Vagina (tissue), 2 donors: ENCODE data around the gene SRXN1.

Source experiments
- CTCF ChIP-seq, 3 experiments: fragments of 450-650 bp in 2 of 3; fragments of 200-600 bp in 1 of 3; sonication (generic) in 1 of 3; IDR thresholded peaks; one replicate each; pipeline ENCODE4 v1.5.1; 2017 to 2019; ENCODE audit warnings: antibody characterized with exemption in 3 of 3, mild to moderate bottlenecking in 2 of 3, moderate library complexity in 2 of 3
- POLR2A ChIP-seq, 2 donors: fragments of 450-650 bp; IDR thresholded peaks; one replicate each; pipeline ENCODE4 v1.6.1; 2017; ENCODE audit warnings: antibody characterized with exemption in 2 of 2, mild to moderate bottlenecking in 2 of 2, moderate library complexity in 2 of 2
- POLR2AphosphoS5 ChIP-seq, 2 donors: sonication (generic); formaldehyde crosslinking; IDR thresholded peaks; one replicate each; pipeline ENCODE4 v1.9.0; 2017; ENCODE audit warnings: antibody characterized with exemption in 2 of 2, mild to moderate bottlenecking in 2 of 2, low read depth in 1 of 2; ENCODE audit not compliant: insufficient read depth in 1 of 2

- TF ChIP-seq CTCF (IDR thresholded peaks at IDR 0.05) (no peak), POLR2AphosphoS5 (IDR thresholded peaks at IDR 0.05; ENCODE audit: insufficient read depth in 1 of 2, low read depth in 1 of 2) (no peak), POLR2A (IDR thresholded peaks at IDR 0.05) (no peak)
Measured at GRCh38 chr20:621125-621756, 31.8 kb downstream of the SRXN1 start.
